Activated CD8-positive, alpha-beta T cell treated with anti-CD3 and anti-CD28 coated beads for 36 hours (primary cell): ENCODE results near the gene RFX3. TPM values are rescaled to one million over a fixed set of nuclear protein-coding genes. Genes with fewer than 3 reads are reported as not detected.

Experiments used
- ATAC-seq: fragments of 200-7000 bp; cut with Tn5 transposase; one replicate; pipeline ENCODE4 v1.10.0; 2021; ENCODE audit warnings: mild to moderate bottlenecking, moderate library complexity
- CTCF ChIA-PET: fragments of 350-600 bp; sonication (Branson Sonifier 250); formaldehyde crosslinking; loops from one replicate; lab custom pipeline; 2021; ENCODE audit warnings: antibody characterized with exemption; lab: Charles Lee
- POLR2A ChIA-PET: fragments of 350-600 bp; sonication (Branson Sonifier 250); formaldehyde crosslinking; loops from one replicate; lab custom pipeline; 2021; ENCODE audit warnings: antibody characterized with exemption; lab: Charles Lee
- DNase-seq: peaks from one replicate; pipeline ENCODE4 v3.0.0-alpha.2; 2020
- H3K27ac Mint-ChIP-seq: one replicate; pipeline ENCODE4 v1.8.0; 2021; ENCODE audit warnings: mild to moderate bottlenecking, mixed read lengths
- H3K27me3 Mint-ChIP-seq: one replicate; pipeline ENCODE4 v1.8.0; 2021; ENCODE audit warnings: mixed read lengths
- H3K36me3 Mint-ChIP-seq: one replicate; pipeline ENCODE4 v1.8.0; 2021; ENCODE audit warnings: low read depth, mixed read lengths
- H3K4me1 Mint-ChIP-seq: one replicate; pipeline ENCODE4 v1.8.0; 2021; ENCODE audit warnings: low read depth, mixed read lengths
- H3K4me3 Mint-ChIP-seq: one replicate; pipeline ENCODE4 v1.8.0; 2021; ENCODE audit warnings: mild to moderate bottlenecking, moderate library complexity, mixed read lengths
- H3K9me3 Mint-ChIP-seq: one replicate; pipeline ENCODE4 v1.8.0; 2021; ENCODE audit warnings: mixed read lengths
- intact Hi-C: fragments of 100-400 bp; cut with micrococcal nuclease; formaldehyde crosslinking; loops from one replicate; pipeline ENCODE4 v1.10.0; 2022
- total RNA-seq, 2 experiments: library from RNA; stranded (reverse); gene quantifications; one replicate each; pipeline ENCODE4 v1.2.3, GENCODE V29; 2021
- TF ChIP-seq, protein P1 (sequence below): fragments of 200-600 bp; IDR thresholded peaks from one replicate; pipeline ENCODE4 v1.8.0; 2022; ENCODE audit warnings: antibody characterized with exemption, mild to moderate bottlenecking

Gene RFX3
- total RNA-seq, 2 experiments from 2014 or later: 10.3 to 12.3 TPM

DNA sequence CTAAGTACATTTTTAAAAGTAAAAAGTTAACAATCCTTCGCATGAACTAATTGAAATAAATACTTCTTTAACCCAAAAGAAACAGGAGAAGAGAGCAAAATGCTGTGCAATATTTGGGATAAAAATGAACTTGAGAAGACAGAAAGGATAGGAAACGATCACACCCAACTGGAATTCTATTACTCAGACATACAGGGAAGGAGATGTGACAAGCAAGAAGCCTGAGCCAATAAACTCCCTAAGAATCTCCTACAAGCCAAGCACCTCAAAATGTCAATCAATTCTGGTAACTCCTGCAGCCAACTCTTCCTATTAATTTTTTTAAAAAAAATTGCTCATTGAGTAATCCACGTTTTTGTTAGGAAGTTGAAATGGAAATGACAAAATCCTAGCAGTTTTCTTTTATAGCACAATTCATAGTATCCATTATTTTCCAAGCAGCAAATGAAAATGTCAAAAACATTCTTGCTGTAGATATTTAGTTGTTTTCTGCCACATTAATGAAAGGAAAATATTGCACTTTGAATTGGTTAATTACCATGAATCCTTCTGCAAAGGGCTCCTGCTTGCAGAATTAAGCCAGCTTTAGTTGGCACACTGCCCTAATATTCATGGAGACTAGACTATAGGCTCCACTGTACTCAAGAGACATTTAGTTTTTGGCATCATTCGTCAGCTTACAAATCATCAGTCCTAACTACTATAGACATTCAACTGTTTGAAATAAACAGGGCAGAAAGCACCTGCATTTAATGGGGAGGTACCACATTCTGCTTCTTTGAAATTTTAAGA lies 89.0 kb downstream of the RFX3 start:
- DNase-seq: no peak
- Mint-ChIP-seq H3K27me3 (no peaks in the 10 kb centered on the region), H3K4me1 (peaks cover 2% of the 10 kb centered on the region), H3K36me3 (peaks cover 15% of the 10 kb centered on the region), H3K4me3 (no peak overlapping the region), H3K9me3 (no peaks in the 10 kb centered on the region), H3K27ac (no peak overlapping the region)
- no peak for ATAC-seq
- ChIA-PET CTCF (interaction anchor here (0.9 to 8.1 kb wide), 2 partner anchors 9 to 195 kb away, joined by 3 to 70 read pairs; no protein-coding TSS in a partner anchor), POLR2A (no interaction called here)
- intact Hi-C loops: no loop called here
- TF ChIP-seq, protein P1, sequence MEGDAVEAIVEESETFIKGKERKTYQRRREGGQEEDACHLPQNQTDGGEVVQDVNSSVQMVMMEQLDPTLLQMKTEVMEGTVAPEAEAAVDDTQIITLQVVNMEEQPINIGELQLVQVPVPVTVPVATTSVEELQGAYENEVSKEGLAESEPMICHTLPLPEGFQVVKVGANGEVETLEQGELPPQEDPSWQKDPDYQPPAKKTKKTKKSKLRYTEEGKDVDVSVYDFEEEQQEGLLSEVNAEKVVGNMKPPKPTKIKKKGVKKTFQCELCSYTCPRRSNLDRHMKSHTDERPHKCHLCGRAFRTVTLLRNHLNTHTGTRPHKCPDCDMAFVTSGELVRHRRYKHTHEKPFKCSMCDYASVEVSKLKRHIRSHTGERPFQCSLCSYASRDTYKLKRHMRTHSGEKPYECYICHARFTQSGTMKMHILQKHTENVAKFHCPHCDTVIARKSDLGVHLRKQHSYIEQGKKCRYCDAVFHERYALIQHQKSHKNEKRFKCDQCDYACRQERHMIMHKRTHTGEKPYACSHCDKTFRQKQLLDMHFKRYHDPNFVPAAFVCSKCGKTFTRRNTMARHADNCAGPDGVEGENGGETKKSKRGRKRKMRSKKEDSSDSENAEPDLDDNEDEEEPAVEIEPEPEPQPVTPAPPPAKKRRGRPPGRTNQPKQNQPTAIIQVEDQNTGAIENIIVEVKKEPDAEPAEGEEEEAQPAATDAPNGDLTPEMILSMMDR: no peak

DNA sequence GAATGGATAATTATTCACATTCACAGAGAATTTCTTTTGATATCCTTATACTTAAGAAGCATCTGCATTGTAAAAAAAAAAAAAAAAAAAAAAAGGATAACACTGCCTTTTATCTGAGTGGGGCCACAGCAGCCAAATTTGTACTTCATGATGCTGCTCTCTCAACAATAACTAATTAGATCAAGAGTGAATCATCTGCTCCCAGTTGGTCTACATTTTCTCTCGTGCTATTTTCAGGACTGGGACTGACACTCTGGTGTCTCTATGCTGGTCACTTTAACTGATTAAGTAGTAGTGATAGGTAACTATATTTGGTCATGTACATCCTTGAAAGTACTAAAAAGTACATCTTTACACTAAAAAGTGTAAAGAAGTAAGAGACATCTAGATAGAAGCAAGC lies 90.1 kb downstream of the RFX3 start:
- ChIA-PET POLR2A (no interaction called here), CTCF (interaction anchor here (0.9 kb wide), 1 partner anchor 195 kb away, joined by 3 read pairs; no protein-coding TSS in a partner anchor)
- no peaks in the 10 kb centered on the region for H3K4me1 Mint-ChIP-seq
- DNase-seq (no peak), ATAC-seq (no peak)
- no peak overlapping the region for H3K27ac Mint-ChIP-seq
- H3K4me3 Mint-ChIP-seq: no peak overlapping the region
- intact Hi-C loops: no loop called here
- no peaks in the 10 kb centered on the region for H3K9me3 Mint-ChIP-seq
- TF ChIP-seq, protein P1: no peak
- no peaks in the 10 kb centered on the region for H3K27me3 Mint-ChIP-seq
- H3K36me3 Mint-ChIP-seq: peaks cover 15% of the 10 kb centered on the region

DNA sequence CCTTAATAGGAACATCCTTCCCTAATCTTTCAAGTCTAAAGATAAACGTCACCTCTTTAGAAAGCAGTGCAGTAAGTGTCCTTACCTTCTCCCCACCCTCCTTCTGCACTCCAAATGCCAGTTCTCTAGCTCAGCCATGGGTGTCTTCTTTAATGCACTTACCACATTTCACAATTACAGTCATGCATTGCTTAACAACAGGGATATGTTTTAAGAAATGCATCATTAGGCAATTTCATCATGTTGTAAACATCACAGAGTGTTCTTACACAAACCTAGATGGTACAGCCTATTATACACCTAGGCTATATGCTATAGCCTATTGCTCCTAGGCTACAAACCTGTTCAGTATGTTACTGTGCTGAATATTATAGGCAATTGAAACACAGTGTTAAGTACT lies 91.2 kb downstream of the RFX3 start:
- POLR2A ChIA-PET: no interaction called here
- no peak overlapping the region for H3K4me3 Mint-ChIP-seq
- H3K27me3 Mint-ChIP-seq: no peaks in the 10 kb centered on the region
- TF ChIP-seq, protein P1: no peak
- H3K9me3 Mint-ChIP-seq: no peaks in the 10 kb centered on the region
- intact Hi-C loops: no loop called here
- H3K36me3 Mint-ChIP-seq: peaks cover 15% of the 10 kb centered on the region
- ATAC-seq: no peak
- H3K4me1 Mint-ChIP-seq: no peaks in the 10 kb centered on the region
- H3K27ac Mint-ChIP-seq: no peak overlapping the region
- CTCF ChIA-PET: no interaction called here
- no peak for DNase-seq

DNA sequence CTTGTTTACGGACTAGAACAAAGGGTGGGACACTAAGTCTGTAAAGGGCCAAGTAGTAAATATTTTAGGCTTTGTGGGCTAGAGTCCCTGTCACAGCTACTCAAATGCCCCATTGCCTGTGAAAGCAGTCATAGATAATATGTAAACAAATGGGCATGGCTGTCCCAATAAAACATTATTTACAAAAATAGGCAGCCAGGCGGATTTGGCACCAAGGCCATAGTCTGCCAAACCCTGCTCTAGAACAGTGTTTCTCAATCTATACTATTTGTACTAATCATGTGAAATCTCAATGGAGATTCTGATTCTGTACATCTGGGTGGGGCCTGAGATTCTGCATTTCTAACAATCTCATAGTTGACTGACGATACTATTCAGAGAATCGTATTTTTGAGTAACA lies 92.0 kb downstream of the RFX3 start:
- intact Hi-C loops: no loop called here
- Mint-ChIP-seq H3K27me3 (no peaks in the 10 kb centered on the region), H3K4me3 (no peak overlapping the region), H3K27ac (no peak overlapping the region), H3K4me1 (no peaks in the 10 kb centered on the region), H3K9me3 (no peaks in the 10 kb centered on the region), H3K36me3 (peaks cover 15% of the 10 kb centered on the region)
- no peak for ATAC-seq
- TF ChIP-seq, protein P1: no peak
- CTCF ChIA-PET: no interaction called here
- POLR2A ChIA-PET: no interaction called here
- no peak for DNase-seq

DNA sequence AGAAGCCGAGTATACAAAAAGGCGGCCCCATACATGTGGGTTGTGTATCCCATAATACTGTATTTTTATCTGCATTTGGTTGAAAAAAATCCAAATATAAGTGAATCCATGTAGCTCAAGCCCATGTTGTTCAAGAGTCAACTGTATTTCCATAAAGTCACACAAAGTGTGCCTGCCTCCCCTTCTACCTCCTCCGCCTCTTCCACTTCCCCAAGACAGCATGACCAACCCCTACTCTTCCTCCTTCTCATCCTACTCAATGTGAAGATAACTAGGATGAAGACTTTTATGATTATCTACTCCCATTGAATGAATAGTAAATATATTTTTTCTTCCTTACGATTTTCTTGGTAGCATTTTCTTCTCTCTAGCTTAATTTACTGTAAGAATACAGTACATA lies 92.7 kb downstream of the RFX3 start:
- Mint-ChIP-seq H3K27me3 (no peaks in the 10 kb centered on the region), H3K9me3 (no peaks in the 10 kb centered on the region), H3K36me3 (peaks cover 15% of the 10 kb centered on the region), H3K4me1 (no peaks in the 10 kb centered on the region), H3K27ac (no peak overlapping the region), H3K4me3 (no peak overlapping the region)
- ATAC-seq: no peak
- DNase-seq: no peak
- POLR2A ChIA-PET: interaction anchor here (0.6 kb wide), 1 partner anchor 28 kb away, joined by 6 read pairs; no protein-coding TSS in a partner anchor
- intact Hi-C loops: no loop called here
- TF ChIP-seq, protein P1: no peak
- CTCF ChIA-PET: interaction anchor here (1.5 kb wide), 1 partner anchor 192 kb away, joined by 3 read pairs; no protein-coding TSS in a partner anchor
